ENCODE measurements around the gene A3GALT2.
"Not testable (repeated sequence)": the region's sequence is repeated elsewhere in the genome, so short reads cannot be mapped to it uniquely, and the experiment has no call there.

A3GALT2 gene

GRCh38 chr1:33295023-33295422, 25.9 kb downstream of the A3GALT2 start:
- Histone ChIP-seq H3K36me3 (ENCODE audit: control insufficient read depth in 2 of 2, insufficient read depth in 2 of 2, low read length in 2 of 2) (peaks cover 5 to 22% of the 10 kb centered on the region in 2 donors), H3K27me3 (ENCODE audit: control insufficient read depth in 2 of 2, insufficient read depth in 2 of 2, low read length in 2 of 2) (no peaks in the 10 kb centered on the region), H3K27ac (ENCODE audit: low read depth in 2 of 2, low read length in 2 of 2) (no peak overlapping the region), H3K9me3 (ENCODE audit: control insufficient read depth in 2 of 2, low read length in 2 of 2) (no peaks in the 10 kb centered on the region), H3K9ac (ENCODE audit: low read depth in 1 of 2, low read length in 2 of 2) (no peak overlapping the region), H3K4me1 (ENCODE audit: control insufficient read depth in 2 of 2, insufficient read depth in 2 of 2, low read length in 2 of 2) (no peaks in the 10 kb centered on the region), H3K4me3 (ENCODE audit: low read length in 2 of 2) (no peak overlapping the region)

- H3K9ac ChIP-seq (ENCODE audit: low read depth in 1 of 2, low read length in 2 of 2): no peak overlapping the region
- H3K27ac ChIP-seq (ENCODE audit: low read depth in 2 of 2, low read length in 2 of 2): no peak overlapping the region
These were observed 26.6 kb downstream of the A3GALT2 start for GRCh38 chr1:33294071-33295010.

GRCh38 chr1:33292726-33293340, 28.1 kb downstream of the A3GALT2 start:
- no peaks in the 10 kb centered on the region for H3K27me3 ChIP-seq (ENCODE audit: control insufficient read depth in 2 of 2, insufficient read depth in 2 of 2, low read length in 2 of 2)
- peaks cover 4 to 21% of the 10 kb centered on the region in 2 donors for H3K36me3 ChIP-seq (ENCODE audit: control insufficient read depth in 2 of 2, insufficient read depth in 2 of 2, low read length in 2 of 2)
- no peak overlapping the region for H3K4me3 ChIP-seq (ENCODE audit: low read length in 2 of 2)
- no peaks in the 10 kb centered on the region for H3K4me1 ChIP-seq (ENCODE audit: control insufficient read depth in 2 of 2, insufficient read depth in 2 of 2, low read length in 2 of 2)
- H3K27ac ChIP-seq (ENCODE audit: low read depth in 2 of 2, low read length in 2 of 2): no peak overlapping the region
- no peaks in the 10 kb centered on the region for H3K9me3 ChIP-seq (ENCODE audit: control insufficient read depth in 2 of 2, low read length in 2 of 2)
- H3K9ac ChIP-seq (ENCODE audit: low read depth in 1 of 2, low read length in 2 of 2): no peak overlapping the region

More at GRCh38 chr1:33294071-33295010, 26.6 kb downstream of the A3GALT2 start:
- H3K4me1 ChIP-seq (ENCODE audit: control insufficient read depth in 2 of 2, insufficient read depth in 2 of 2, low read length in 2 of 2): no peaks in the 10 kb centered on the region
- H3K9me3 ChIP-seq (ENCODE audit: control insufficient read depth in 2 of 2, low read length in 2 of 2): no peaks in the 10 kb centered on the region
- no peaks in the 10 kb centered on the region for H3K27me3 ChIP-seq (ENCODE audit: control insufficient read depth in 2 of 2, insufficient read depth in 2 of 2, low read length in 2 of 2)
- H3K36me3 ChIP-seq (ENCODE audit: control insufficient read depth in 2 of 2, insufficient read depth in 2 of 2, low read length in 2 of 2): peaks cover 5 to 22% of the 10 kb centered on the region in 2 donors
- H3K4me3 ChIP-seq (ENCODE audit: low read length in 2 of 2): no peak overlapping the region

- H3K27me3 ChIP-seq (ENCODE audit: control insufficient read depth in 2 of 2, insufficient read depth in 2 of 2, low read length in 2 of 2); H3K9ac ChIP-seq (ENCODE audit: low read depth in 1 of 2, low read length in 2 of 2); H3K27ac ChIP-seq (ENCODE audit: low read depth in 2 of 2, low read length in 2 of 2); H3K4me1 ChIP-seq (ENCODE audit: control insufficient read depth in 2 of 2, insufficient read depth in 2 of 2, low read length in 2 of 2); H3K9me3 ChIP-seq (ENCODE audit: control insufficient read depth in 2 of 2, low read length in 2 of 2); H3K4me3 ChIP-seq (ENCODE audit: low read length in 2 of 2): not testable (repeated sequence)
- peaks cover 0 to 16% of the 10 kb centered on the region in 2 donors for H3K36me3 ChIP-seq (ENCODE audit: control insufficient read depth in 2 of 2, insufficient read depth in 2 of 2, low read length in 2 of 2)
These were observed 30.3 kb downstream of the A3GALT2 start for GRCh38 chr1:33290615-33291014.

- Histone ChIP-seq H3K27ac (ENCODE audit: low read depth in 2 of 2, low read length in 2 of 2) (no peak overlapping the region), H3K9ac (ENCODE audit: low read depth in 1 of 2, low read length in 2 of 2) (no peak overlapping the region), H3K4me3 (ENCODE audit: low read length in 2 of 2) (no peak overlapping the region), H3K27me3 (ENCODE audit: control insufficient read depth in 2 of 2, insufficient read depth in 2 of 2, low read length in 2 of 2) (no peaks in the 10 kb centered on the region), H3K9me3 (ENCODE audit: control insufficient read depth in 2 of 2, low read length in 2 of 2) (no peaks in the 10 kb centered on the region), H3K4me1 (ENCODE audit: control insufficient read depth in 2 of 2, insufficient read depth in 2 of 2, low read length in 2 of 2) (no peaks in the 10 kb centered on the region), H3K36me3 (ENCODE audit: control insufficient read depth in 2 of 2, insufficient read depth in 2 of 2, low read length in 2 of 2) (peaks cover 0 to 12% of the 10 kb centered on the region in 2 donors)
These were observed 31.1 kb downstream of the A3GALT2 start for GRCh38 chr1:33289858-33290154.

GRCh38 chr1:33288976-33289857, 31.7 kb downstream of the A3GALT2 start:
- H3K27ac ChIP-seq (ENCODE audit: low read depth in 2 of 2, low read length in 2 of 2): no peak overlapping the region
- no peaks in the 10 kb centered on the region for H3K27me3 ChIP-seq (ENCODE audit: control insufficient read depth in 2 of 2, insufficient read depth in 2 of 2, low read length in 2 of 2)
- H3K4me3 ChIP-seq (ENCODE audit: low read length in 2 of 2): no peak overlapping the region

GRCh38 chr1:33287317-33287716, 33.6 kb downstream of the A3GALT2 start:
- Histone ChIP-seq H3K36me3 (ENCODE audit: control insufficient read depth in 2 of 2, insufficient read depth in 2 of 2, low read length in 2 of 2) (peaks cover 0 to 11% of the 10 kb centered on the region in 2 donors), H3K27ac (ENCODE audit: low read depth in 2 of 2, low read length in 2 of 2) (no peak overlapping the region)

More at GRCh38 chr1:33288976-33289857, 31.7 kb downstream of the A3GALT2 start:
- no peaks in the 10 kb centered on the region for H3K4me1 ChIP-seq (ENCODE audit: control insufficient read depth in 2 of 2, insufficient read depth in 2 of 2, low read length in 2 of 2)
- H3K36me3 ChIP-seq (ENCODE audit: control insufficient read depth in 2 of 2, insufficient read depth in 2 of 2, low read length in 2 of 2): peaks cover 0 to 14% of the 10 kb centered on the region in 2 donors
- no peak overlapping the region for H3K9ac ChIP-seq (ENCODE audit: low read depth in 1 of 2, low read length in 2 of 2)
- no peaks in the 10 kb centered on the region for H3K9me3 ChIP-seq (ENCODE audit: control insufficient read depth in 2 of 2, low read length in 2 of 2)

GRCh38 chr1:33286451-33287185, 34.3 kb downstream of the A3GALT2 start:
- Histone ChIP-seq H3K9ac (ENCODE audit: low read depth in 1 of 2, low read length in 2 of 2) (no peak overlapping the region), H3K27me3 (ENCODE audit: control insufficient read depth in 2 of 2, insufficient read depth in 2 of 2, low read length in 2 of 2) (no peaks in the 10 kb centered on the region), H3K27ac (ENCODE audit: low read depth in 2 of 2, low read length in 2 of 2) (no peak overlapping the region), H3K36me3 (ENCODE audit: control insufficient read depth in 2 of 2, insufficient read depth in 2 of 2, low read length in 2 of 2) (peaks cover 4 to 18% of the 10 kb centered on the region in 2 donors), H3K4me3 (ENCODE audit: low read length in 2 of 2) (no peak overlapping the region), H3K4me1 (ENCODE audit: control insufficient read depth in 2 of 2, insufficient read depth in 2 of 2, low read length in 2 of 2) (no peaks in the 10 kb centered on the region), H3K9me3 (ENCODE audit: control insufficient read depth in 2 of 2, low read length in 2 of 2) (no peaks in the 10 kb centered on the region)

More at GRCh38 chr1:33287317-33287716, 33.6 kb downstream of the A3GALT2 start:
- H3K9ac ChIP-seq (ENCODE audit: low read depth in 1 of 2, low read length in 2 of 2): no peak overlapping the region
- no peaks in the 10 kb centered on the region for H3K9me3 ChIP-seq (ENCODE audit: control insufficient read depth in 2 of 2, low read length in 2 of 2)
- H3K27me3 ChIP-seq (ENCODE audit: control insufficient read depth in 2 of 2, insufficient read depth in 2 of 2, low read length in 2 of 2): no peaks in the 10 kb centered on the region
- no peak overlapping the region for H3K4me3 ChIP-seq (ENCODE audit: low read length in 2 of 2)
- no peaks in the 10 kb centered on the region for H3K4me1 ChIP-seq (ENCODE audit: control insufficient read depth in 2 of 2, insufficient read depth in 2 of 2, low read length in 2 of 2)

GRCh38 chr1:33284049-33284448, 36.8 kb downstream of the A3GALT2 start:
- no peaks in the 10 kb centered on the region for H3K27me3 ChIP-seq (ENCODE audit: control insufficient read depth in 2 of 2, insufficient read depth in 2 of 2, low read length in 2 of 2)
- H3K4me1 ChIP-seq (ENCODE audit: control insufficient read depth in 2 of 2, insufficient read depth in 2 of 2, low read length in 2 of 2): no peaks in the 10 kb centered on the region
- no peak overlapping the region for H3K4me3 ChIP-seq (ENCODE audit: low read length in 2 of 2)
- no peak overlapping the region for H3K27ac ChIP-seq (ENCODE audit: low read depth in 2 of 2, low read length in 2 of 2)
- no peak overlapping the region for H3K9ac ChIP-seq (ENCODE audit: low read depth in 1 of 2, low read length in 2 of 2)
- peaks cover 15 to 28% of the 10 kb centered on the region in 2 donors for H3K36me3 ChIP-seq (ENCODE audit: control insufficient read depth in 2 of 2, insufficient read depth in 2 of 2, low read length in 2 of 2)
- H3K9me3 ChIP-seq (ENCODE audit: control insufficient read depth in 2 of 2, low read length in 2 of 2): no peaks in the 10 kb centered on the region
